GM19099 (cell line): ENCODE data around the gene SRP68.

ENCODE experiments used
- POLR2A ChIP-seq: IDR thresholded peaks from 3 replicates; pipeline ENCODE4 v1.6.1; 2011; ENCODE audit warnings: low read depth; ENCODE audit not compliant: insufficient read length; ENCODE audit errors: extremely low read depth

The SRP68 gene

DNA sequence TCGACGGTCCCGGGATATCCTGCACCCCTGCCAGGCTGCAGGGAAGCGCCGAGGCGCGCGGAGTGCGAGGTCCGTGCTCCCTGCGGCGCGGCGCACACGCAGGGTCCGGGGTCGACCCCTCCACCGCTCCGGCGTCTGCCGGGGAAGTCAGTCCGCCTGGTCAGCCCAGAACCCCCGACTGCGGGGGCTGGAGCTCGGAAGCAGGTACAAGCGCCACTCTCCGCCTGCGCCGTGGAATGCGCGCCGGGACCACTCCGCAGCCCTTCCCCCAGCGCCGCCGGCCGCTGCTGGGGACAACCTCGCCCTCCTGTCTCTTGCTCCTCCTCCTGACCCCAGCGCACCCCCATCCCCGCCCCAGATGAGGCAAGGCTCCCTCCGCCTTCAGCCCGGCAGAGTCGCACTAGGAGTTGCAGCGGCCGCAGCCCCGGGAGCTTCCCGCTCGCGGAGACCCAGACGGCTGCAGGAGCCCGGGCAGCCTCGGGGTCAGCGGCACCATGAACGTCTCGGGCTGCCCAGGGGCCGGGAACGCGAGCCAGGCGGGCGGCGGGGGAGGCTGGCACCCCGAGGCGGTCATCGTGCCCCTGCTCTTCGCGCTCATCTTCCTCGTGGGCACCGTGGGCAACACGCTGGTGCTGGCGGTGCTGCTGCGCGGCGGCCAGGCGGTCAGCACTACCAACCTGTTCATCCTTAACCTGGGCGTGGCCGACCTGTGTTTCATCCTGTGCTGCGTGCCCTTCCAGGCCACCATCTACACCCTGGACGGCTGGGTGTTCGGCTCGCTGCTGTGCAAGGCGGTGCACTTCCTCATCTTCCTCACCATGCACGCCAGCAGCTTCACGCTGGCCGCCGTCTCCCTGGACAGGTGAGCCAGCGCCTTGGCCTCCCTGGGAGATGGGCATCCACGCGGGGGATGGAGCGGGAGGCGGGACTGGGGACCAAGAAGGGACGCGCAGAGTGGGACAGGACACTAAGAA lies 2.4 kb upstream of the SRP68 start, which contains the start of gene GALR2:
Gene GALR2, plus strand, starts transcription at position 392 of the 974 bp plus-strand sequence. Its CDS starts 103 bp downstream, at position 495.
- no peak for TF ChIP-seq POLR2A

DNA sequence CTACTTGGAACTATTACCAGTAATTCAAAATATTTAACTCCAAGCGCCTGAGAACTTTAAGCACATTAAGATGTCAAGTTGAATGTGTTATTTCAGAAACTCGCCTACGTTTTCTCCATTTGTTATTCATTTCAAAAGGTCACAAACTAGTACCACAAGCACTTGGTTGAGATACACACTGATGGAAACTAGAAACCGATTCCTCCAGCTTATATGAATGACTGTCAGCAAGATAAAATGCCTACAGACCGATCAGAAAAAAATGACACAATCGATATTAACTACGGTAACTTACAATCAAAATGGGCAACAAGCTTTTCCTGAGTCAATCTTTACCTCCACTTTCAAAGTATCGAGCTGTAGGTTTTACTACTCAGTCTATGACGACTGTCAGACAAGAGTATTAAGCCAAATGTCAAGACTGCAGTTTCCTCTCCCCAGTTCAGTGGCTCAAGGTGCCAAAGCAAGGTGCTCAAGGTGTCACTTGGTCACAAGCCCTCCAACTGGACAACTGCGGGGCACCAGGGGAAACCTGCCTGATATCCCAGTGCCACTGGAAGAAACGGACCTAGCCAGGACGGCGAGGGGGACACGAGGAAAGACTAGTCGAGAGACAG lies 678 bp downstream of the SRP68 start:
- TF ChIP-seq POLR2A: no peak

DNA sequence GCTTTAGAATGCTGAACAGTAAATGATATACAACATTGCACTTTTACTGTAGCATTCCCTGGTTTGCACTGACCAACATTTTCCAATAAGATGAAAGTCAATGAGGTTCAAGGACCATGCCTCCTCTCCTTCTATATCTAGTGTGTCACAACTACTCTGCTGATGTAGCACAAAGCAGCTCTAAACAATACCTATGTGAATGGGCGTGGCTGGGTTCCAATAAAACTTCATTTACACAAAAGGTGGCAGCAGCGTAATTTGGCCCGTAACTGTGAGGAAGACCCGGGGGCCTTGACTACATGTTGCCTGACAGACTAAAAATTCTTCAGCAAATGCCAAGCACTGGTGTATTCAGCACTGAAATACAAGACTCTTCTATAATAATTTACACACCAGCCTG lies 6.5 kb downstream of the SRP68 start:
- no peak for TF ChIP-seq POLR2A

DNA sequence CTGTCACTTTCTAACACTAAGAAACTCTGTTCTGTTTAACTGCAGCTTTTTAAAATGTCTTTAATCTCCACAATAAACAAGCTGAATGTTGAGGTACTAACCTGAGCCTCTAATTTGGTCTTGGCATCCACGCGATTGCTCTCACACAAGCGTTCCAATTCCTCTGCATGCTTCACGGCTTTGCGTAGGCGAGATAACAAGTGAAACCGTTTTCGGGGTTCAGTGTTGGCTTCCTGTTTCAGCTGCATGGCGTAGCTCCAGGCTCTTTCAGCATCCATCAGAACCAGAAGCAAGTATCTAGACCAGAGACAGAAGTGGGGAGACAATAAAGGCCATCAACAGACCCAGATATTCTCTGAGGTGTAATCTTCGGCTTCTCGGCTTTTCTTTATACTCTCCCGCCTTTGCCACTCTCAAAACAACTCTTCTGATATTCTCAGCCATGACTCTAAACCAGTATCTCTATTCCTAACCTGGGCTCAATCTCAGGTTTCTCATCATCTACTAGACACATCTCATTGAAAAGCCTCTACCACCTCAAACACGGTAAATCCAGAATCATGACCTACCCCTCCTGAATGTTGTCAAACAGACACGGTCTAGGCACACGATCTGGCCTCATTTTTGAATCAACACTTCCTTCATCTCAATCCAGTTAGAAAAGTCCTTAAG lies 8.3 kb downstream of the SRP68 start:
- no peak for TF ChIP-seq POLR2A

DNA sequence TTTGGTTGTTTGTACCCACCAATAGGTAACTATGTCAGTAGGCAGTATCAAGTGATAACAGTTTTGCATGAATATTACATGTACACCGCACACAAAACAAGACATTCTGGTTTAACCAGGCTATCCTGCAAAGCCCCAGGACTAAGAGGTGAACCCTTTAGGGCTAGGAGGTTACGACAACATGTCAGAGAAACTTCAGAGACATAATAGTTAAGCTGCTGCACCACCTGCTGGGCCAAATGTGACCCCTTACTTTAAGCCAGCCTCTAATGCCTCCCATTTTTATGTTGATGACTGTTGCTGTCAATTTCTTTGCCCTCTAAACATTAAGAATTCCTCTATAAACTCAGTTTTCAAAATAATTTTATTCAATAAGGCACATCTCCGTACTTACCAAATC lies 15.4 kb downstream of the SRP68 start:
- no peak for TF ChIP-seq POLR2A

GRCh38 chr17:76054112-76054476 lies 18.2 kb downstream of the SRP68 start:
- no peak for TF ChIP-seq POLR2A

DNA sequence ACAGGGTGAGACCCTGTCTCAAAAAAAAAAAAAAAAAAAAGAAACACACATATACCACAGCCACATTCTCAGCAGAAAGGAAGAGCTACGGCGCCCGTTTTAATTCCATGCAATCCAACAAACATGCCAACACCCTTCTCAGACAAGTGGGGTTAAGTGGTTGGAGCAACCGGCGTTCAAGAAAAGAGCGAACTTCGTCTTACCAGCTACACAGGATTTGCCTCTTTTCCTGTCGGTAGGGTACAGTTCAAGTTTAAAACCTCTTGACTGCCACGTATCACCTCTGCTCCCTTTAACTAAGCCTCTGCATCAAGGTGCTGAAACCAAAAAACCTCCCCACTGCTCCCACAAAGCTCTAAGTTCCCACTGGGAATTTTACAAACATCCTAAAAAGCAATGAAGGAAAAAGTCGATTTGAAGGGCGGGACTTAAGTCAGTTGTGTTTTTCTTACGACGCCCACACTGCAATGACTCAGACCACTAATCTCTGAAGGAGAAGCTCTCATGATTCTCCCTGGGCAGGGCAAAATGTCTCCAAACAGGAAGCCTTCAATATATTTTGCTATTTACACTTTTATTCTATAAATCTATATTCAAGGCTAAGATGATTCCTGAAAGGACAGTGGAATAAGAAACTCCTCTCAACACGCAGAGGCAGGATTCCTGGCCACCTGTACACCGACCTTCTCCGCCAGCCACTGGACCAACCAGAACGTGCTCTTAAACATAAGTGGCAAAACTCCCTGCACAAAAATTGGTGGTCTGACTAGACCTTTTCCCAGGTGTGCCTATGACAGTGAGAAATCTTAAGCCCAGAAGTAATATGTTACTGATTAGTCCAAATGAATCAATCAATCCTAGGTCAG lies 18.8 kb downstream of the SRP68 start:
- no peak for TF ChIP-seq POLR2A

- TF ChIP-seq POLR2A: no peak
Measured at GRCh38 chr17:76051561-76051960, 20.8 kb downstream of the SRP68 start.

DNA sequence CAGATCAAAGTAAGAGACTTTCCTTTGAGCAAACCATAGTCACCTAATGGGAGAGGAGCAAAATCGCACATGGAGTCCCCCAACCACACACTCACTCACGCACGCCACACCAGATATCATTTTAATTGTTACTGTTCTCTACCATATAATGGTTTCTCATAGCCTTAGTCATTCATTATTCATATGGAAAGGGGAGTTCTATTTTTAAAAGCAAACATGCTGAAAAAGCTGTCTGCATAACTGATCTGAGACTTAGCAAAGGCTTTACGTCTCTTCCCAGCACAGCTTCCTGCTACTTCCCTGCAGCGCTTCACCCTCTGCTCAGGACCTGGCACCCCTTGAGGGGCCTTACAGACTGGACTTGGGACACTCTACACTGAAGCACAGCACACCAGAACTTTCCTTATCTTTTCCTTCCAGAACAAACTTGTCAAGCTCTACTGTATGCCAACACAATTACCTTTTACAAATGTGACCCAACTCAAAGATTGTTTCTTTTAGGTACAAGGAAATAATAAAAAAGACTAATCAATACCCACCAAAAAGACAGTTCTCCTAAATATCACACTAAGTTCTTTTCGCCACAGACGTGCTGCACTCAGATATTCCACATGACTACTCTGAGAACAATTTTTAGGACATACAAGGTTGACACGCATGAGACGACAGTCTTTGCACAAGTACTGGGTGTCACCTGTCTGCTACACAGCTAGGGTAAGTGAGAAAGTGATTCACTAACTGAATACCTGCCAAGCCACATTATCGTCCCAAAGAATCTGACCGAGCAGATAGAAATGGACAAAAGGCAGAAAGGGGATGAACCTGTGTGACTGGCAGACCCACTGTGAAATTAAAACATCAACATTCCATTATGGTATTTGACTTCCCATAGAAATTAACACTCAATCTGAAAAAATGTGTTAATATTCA lies 21.5 kb downstream of the SRP68 start:
- TF ChIP-seq POLR2A: no peak

DNA sequence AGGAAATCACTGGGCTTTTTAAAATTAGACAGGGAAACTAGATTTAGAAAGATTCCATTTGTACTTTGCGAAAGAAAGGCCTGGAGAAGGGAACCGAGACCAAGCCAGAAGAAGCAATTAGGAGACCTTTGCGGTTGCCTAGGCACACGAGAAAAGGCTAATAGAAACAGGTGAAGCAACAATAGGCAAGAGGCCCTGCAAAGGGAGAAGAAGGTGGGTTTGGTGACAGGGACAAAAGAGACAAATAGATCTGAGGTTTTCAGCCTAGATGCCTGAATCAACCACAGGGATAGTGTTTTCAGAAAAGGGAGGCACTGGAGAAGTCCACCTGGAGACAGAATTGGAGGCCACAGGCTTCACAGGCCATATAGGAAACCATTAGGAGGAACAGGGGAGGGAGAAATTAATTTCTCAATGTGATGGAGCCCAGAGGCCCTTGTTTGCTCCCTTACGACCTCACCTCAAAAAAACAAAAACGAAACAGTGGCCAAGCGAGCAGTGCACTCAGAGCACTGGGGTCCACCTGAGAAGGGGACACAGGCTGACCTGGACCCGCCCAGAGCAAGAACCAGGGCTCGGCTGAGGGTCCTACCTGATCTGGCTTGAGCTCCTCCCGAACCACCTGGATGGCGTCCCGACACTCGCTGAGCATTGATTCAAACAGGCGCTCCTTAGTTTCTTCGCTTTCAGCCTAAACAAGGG lies 22.3 kb downstream of the SRP68 start:
- TF ChIP-seq POLR2A: no peak

- no peak for TF ChIP-seq POLR2A
Measured at GRCh38 chr17:76049239-76049638, 23.1 kb downstream of the SRP68 start.

- TF ChIP-seq POLR2A: no peak
Measured at GRCh38 chr17:76048711-76049110, 23.6 kb downstream of the SRP68 start.

DNA sequence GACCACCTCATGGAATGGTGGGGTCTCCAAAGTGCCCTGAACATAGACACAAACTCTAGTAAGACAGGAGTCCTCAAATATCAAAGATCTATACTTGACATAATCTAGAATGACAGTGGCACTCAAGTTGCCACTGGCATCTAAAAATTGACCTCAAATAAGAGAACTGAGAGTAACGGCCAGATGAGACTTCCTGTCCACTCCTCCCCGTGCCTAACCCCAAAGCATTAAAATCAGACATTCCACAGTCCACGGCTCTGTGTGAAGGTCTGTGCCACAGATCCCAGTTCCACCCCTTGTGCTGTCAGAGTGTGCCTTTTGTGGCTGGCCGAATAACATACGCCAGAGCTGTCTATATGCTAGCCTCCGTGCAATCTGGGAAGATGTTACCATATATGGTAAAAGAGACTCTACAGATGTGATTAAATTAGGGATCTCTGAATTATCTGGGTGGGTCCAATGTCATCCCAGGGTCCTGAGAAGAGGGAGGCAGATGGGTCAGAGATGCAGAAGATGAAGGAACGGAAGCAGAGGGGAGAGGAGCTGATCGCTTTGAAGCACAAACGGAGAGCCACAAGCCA lies 24.2 kb downstream of the SRP68 start:
- TF ChIP-seq POLR2A: no peak
